ENCODE data around the gene NKTR.

- TF ChIP-seq EZH2phosphoT487 (IDR thresholded peaks at IDR 0.05; ENCODE audit: insufficient read depth, low read depth) (no peak), EZH2 (IDR thresholded peaks at IDR 0.05; ENCODE audit: insufficient read depth, poor library complexity, severe bottlenecking) (no peak)
Observed at GRCh38 chr3:42697289-42698051, 97.0 kb downstream of the NKTR start.

Measured in GM23248 (cell line).